ENCODE data around the gene GNAT1.

The GNAT1 gene

GRCh38 chr3:50177346-50177745 is 14.1 kb upstream of the GNAT1 start:
- no peak for DNase-seq (ENCODE audit: low read depth in 2 of 2)

GRCh38 chr3:50179710-50180109 is 11.7 kb upstream of the GNAT1 start:
- DNase-seq (ENCODE audit: low read depth in 2 of 2): no peak

GRCh38 chr3:50181985-50182384 is 9.4 kb upstream of the GNAT1 start:
- no peak for DNase-seq (ENCODE audit: low read depth in 2 of 2)

GRCh38 chr3:50182533-50183099 is 8.8 kb upstream of the GNAT1 start:
- DNase-seq (ENCODE audit: low read depth in 2 of 2): no peak

- DNase-seq (ENCODE audit: low read depth in 2 of 2): no peak
These were observed 7.7 kb upstream of the GNAT1 start for GRCh38 chr3:50183755-50184154.

GRCh38 chr3:50184242-50184978 is 7.0 kb upstream of the GNAT1 start:
- no peak for DNase-seq (ENCODE audit: low read depth in 2 of 2)

GRCh38 chr3:50185230-50185629 is 6.2 kb upstream of the GNAT1 start:
- DNase-seq (ENCODE audit: low read depth in 2 of 2): no peak

- no peak for DNase-seq (ENCODE audit: low read depth in 2 of 2)
These were observed 5.3 kb upstream of the GNAT1 start for GRCh38 chr3:50186096-50186495.

- DNase-seq (ENCODE audit: low read depth in 2 of 2): no peak
These were observed 3.7 kb upstream of the GNAT1 start for GRCh38 chr3:50187750-50188149.

GRCh38 chr3:50189274-50189673 is 2.1 kb upstream of the GNAT1 start:
- peak in 1 of 2 experiments; percentile 37 for DNase-seq (ENCODE audit: low read depth in 2 of 2)

- DNase-seq (ENCODE audit: low read depth in 2 of 2): no peak
These were observed 1.4 kb upstream of the GNAT1 start for GRCh38 chr3:50189989-50190388.

- no peak for DNase-seq (ENCODE audit: low read depth in 2 of 2)
These were observed 714 bp downstream of the GNAT1 start for GRCh38 chr3:50192124-50192523.

GRCh38 chr3:50192689-50193141 is 1.3 kb downstream of the GNAT1 start:
- peak; percentile 66 to 85 for DNase-seq (ENCODE audit: low read depth in 2 of 2)

GRCh38 chr3:50193286-50193685 is 1.9 kb downstream of the GNAT1 start:
- no peak for DNase-seq (ENCODE audit: low read depth in 2 of 2)

- no peak for DNase-seq (ENCODE audit: low read depth in 2 of 2)
These were observed 2.3 kb downstream of the GNAT1 start for GRCh38 chr3:50193746-50194127.

- DNase-seq (ENCODE audit: low read depth in 2 of 2): peak; percentile 56 to 70
These were observed 2.9 kb downstream of the GNAT1 start for GRCh38 chr3:50194128-50194902.

GRCh38 chr3:50194903-50195500 is 3.6 kb downstream of the GNAT1 start:
- no peak for DNase-seq (ENCODE audit: low read depth in 2 of 2)

GRCh38 chr3:50195501-50196252 is 4.3 kb downstream of the GNAT1 start:
- DNase-seq (ENCODE audit: low read depth in 2 of 2): no peak

GRCh38 chr3:50196253-50196801 is 4.9 kb downstream of the GNAT1 start:
- no peak for DNase-seq (ENCODE audit: low read depth in 2 of 2)

- no peak for DNase-seq (ENCODE audit: low read depth in 2 of 2)
These were observed 10.3 kb downstream of the GNAT1 start for GRCh38 chr3:50201573-50202315.

All from stimulated activated CD4-positive, alpha-beta T cell treated with anti-CD3 and anti-CD28 coated beads, Interleukin-12 subunit alpha, Interleukin-12 subunit beta, amount 100 ng/mL, for 24 hours (primary cell).